T-cell (primary cell): ENCODE results near the gene ZIK1. TPM values are rescaled to one million over a fixed set of nuclear protein-coding genes. Genes with fewer than 3 reads are reported as not detected.

Experiments used
- ATAC-seq, 4 experiments: fragments of 200-7000 bp in 3 of 4; fragments of 150-1000 bp in 1 of 4; cut with Tn5 transposase; replicated peaks in 1 of 4; 1 replicate in 3 of 4; 2 replicates in 1 of 4; pipeline ENCODE4 v1.10.0; 2021; ENCODE audit warnings: moderate library complexity in 3 of 4, mild to moderate bottlenecking in 2 of 4, moderate number of reproducible peaks in 1 of 4
- CTCF ChIA-PET, 2 donors: fragments of 300-600 bp; sonication (Branson Sonifier 250); formaldehyde crosslinking; loops; one replicate each; lab custom pipeline; 2022; ENCODE audit warnings: antibody characterized with exemption in 2 of 2; lab: Charles Lee
- POLR2A ChIA-PET, 2 donors: fragments of 300-600 bp; sonication (Branson Sonifier 250); formaldehyde crosslinking; loops; one replicate each; lab custom pipeline; 2022; ENCODE audit warnings: antibody characterized with exemption in 2 of 2; lab: Charles Lee
- DNase-seq, 35 experiments: peaks; one replicate each; pipeline versions ENCODE4 v3.0.0 to v3.0.0-alpha.2; 2013 to 2023
- H3K27ac ChIP-seq: one replicate; pipeline ENCODE4 v1.5.1; 2013; ENCODE audit warnings: low read length
- H3K27me3 ChIP-seq, 2 experiments: replicated peaks in 1 of 2; 1 replicate in 1 of 2; 2 replicates in 1 of 2; pipeline versions ENCODE4 v1.6.1 to v1.7.0; 2013; ENCODE audit warnings: low read length in 1 of 2, mixed read lengths in 1 of 2; ENCODE audit not compliant: control insufficient read depth in 2 of 2, insufficient read depth in 2 of 2; ENCODE audit errors: extremely low read depth in 1 of 2
- H3K36me3 ChIP-seq, 2 donors: 1 replicate in 1 of 2; 2 replicates in 1 of 2; pipeline versions ENCODE4 v1.6.1 to v1.7.0; 2013; ENCODE audit warnings: low read length in 1 of 2; ENCODE audit not compliant: control insufficient read depth in 2 of 2, insufficient read depth in 1 of 2; ENCODE audit errors: extremely low read depth in 1 of 2
- H3K4me1 ChIP-seq, 2 experiments: 1 replicate in 1 of 2; 2 replicates in 1 of 2; pipeline versions ENCODE4 v1.6.1 to v1.7.0; 2013; ENCODE audit warnings: low read length in 2 of 2, mixed read lengths in 1 of 2; ENCODE audit not compliant: insufficient read depth in 2 of 2, control insufficient read depth in 1 of 2; ENCODE audit errors: extremely low read depth in 1 of 2
- H3K4me3 ChIP-seq, 2 donors: 1 replicate in 1 of 2; 2 replicates in 1 of 2; pipeline versions ENCODE4 v1.5.1 to v1.7.0; 2013; ENCODE audit warnings: mild to moderate bottlenecking in 2 of 2, low read length in 1 of 2, moderate library complexity in 1 of 2; ENCODE audit not compliant: control insufficient read depth in 1 of 2; ENCODE audit errors: extremely low read depth in 1 of 2
- H3K9me3 ChIP-seq: 2 replicates; pipeline ENCODE4 v1.7.0; 2013
- H3K27ac Mint-ChIP-seq, 2 donors: one replicate each; pipeline ENCODE4 v1.8.0; 2020 to 2021; ENCODE audit warnings: mild to moderate bottlenecking in 2 of 2, mixed read lengths in 2 of 2
- H3K27me3 Mint-ChIP-seq, 2 donors: one replicate each; pipeline ENCODE4 v1.8.0; 2021 to 2022; ENCODE audit warnings: mixed read lengths in 2 of 2
- H3K36me3 Mint-ChIP-seq: one replicate; pipeline ENCODE4 v1.8.0; 2021; ENCODE audit warnings: mixed read lengths
- H3K4me1 Mint-ChIP-seq, 3 donors: one replicate each; pipeline ENCODE4 v1.8.0; 2020 to 2022; ENCODE audit warnings: mixed read lengths in 3 of 3, mild to moderate bottlenecking in 1 of 3
- H3K4me3 Mint-ChIP-seq, 3 donors: one replicate each; pipeline ENCODE4 v1.8.0; 2020 to 2022; ENCODE audit warnings: mild to moderate bottlenecking in 3 of 3, mixed read lengths in 3 of 3, moderate library complexity in 3 of 3
- H3K9me3 Mint-ChIP-seq, 3 donors: one replicate each; pipeline ENCODE4 v1.8.0; 2020 to 2022; ENCODE audit warnings: mixed read lengths in 3 of 3
- WGBS: methylation state at CpG from one replicate; pipeline ENCODE4 v1.1.5; 2013; ENCODE audit warnings: missing lambda C conversion rate; ENCODE audit not compliant: insufficient coverage; 5-methylcytosine and 5-hydroxymethylcytosine counted together
- total RNA-seq, 35 experiments: library from RNA in 6 of 35; stranded (reverse) in 6 of 35; fragments of 120-200 nt in 1 of 35; gene quantifications; one replicate each; pipeline versions ENCODE4 v1.2.1 to v1.2.4 and lab custom pipeline; 2013 to 2026

The ZIK1 gene
- total RNA-seq, 5 donors from 2014 or later (not counting 1 experiment from before 2014, with no cell fraction given) = 4.9 to 10.6 (median 8.2) TPM

- Histone ChIP-seq H3K4me1 (no peaks in the 10 kb centered on the region), H3K9me3 (peaks cover 39% of the 10 kb centered on the region), H3K36me3 (peaks cover 25 to 56% of the 10 kb centered on the region in 2 donors), H3K4me3 (peak overlapping the region in 1 of 2 donors; percentile 15), H3K27ac (no peak overlapping the region), H3K27me3 (no peaks in the 10 kb centered on the region)
- no peaks in the 10 kb centered on the region for H3K27me3 Mint-ChIP-seq
- H3K4me1 Mint-ChIP-seq = no peaks in the 10 kb centered on the region
- ChIA-PET CTCF (interaction anchor here in 1 of 2 donors (1.0 kb wide), 1 partner anchor 30 kb away, joined by 3 read pairs; no protein-coding TSS in a partner anchor), POLR2A (no interaction called here)
- peaks cover 24 to 60% (median 57%) of the 10 kb centered on the region in 3 donors for H3K9me3 Mint-ChIP-seq
- peaks cover 67% of the 10 kb centered on the region for H3K36me3 Mint-ChIP-seq
- H3K27ac Mint-ChIP-seq = no peak overlapping the region
- WGBS = no CpG with 5 or more reads among the region's 4 CpGs
- DNase-seq (no peak), ATAC-seq (no peak)
- no peak overlapping the region for H3K4me3 Mint-ChIP-seq
Measured at GRCh38 chr19:57641715-57642234, 57.8 kb downstream of the ZIK1 start.

- no peaks in the 10 kb centered on the region for H3K4me1 Mint-ChIP-seq
Measured at GRCh38 chr19:57642396-57643046, 58.6 kb downstream of the ZIK1 start.

More at GRCh38 chr19:57642396-57643046, 58.6 kb downstream of the ZIK1 start:
- CTCF ChIA-PET = no interaction called here
- no peaks in the 10 kb centered on the region for H3K4me1 ChIP-seq
- H3K27ac Mint-ChIP-seq = no peak overlapping the region
- H3K27me3 Mint-ChIP-seq = no peaks in the 10 kb centered on the region
- peaks cover 37% of the 10 kb centered on the region for H3K9me3 ChIP-seq
- POLR2A ChIA-PET = no interaction called here
- H3K36me3 ChIP-seq = peaks cover 25 to 49% of the 10 kb centered on the region in 2 donors
- peaks cover 19 to 58% (median 58%) of the 10 kb centered on the region in 3 donors for H3K9me3 Mint-ChIP-seq
- H3K27ac ChIP-seq = no peak overlapping the region
- no peak overlapping the region for H3K4me3 Mint-ChIP-seq
- WGBS = 90% methylated on average over 1 of the region's 4 CpGs
- no peaks in the 10 kb centered on the region for H3K27me3 ChIP-seq
- no peak overlapping the region for H3K4me3 ChIP-seq
- H3K36me3 Mint-ChIP-seq = peaks cover 63% of the 10 kb centered on the region
- no peak for DNase-seq
- no peak for ATAC-seq

Other genes with a start within 250 kb of the ZIK1 start
- 10 to 100 TPM in 3 of 5 donors, 1 to 10 TPM in 2; 7.1 to 14.3 (median 11.8) TPM for gene ZNF304, start 232.9 kb upstream of the ZIK1 start, total RNA-seq
- gene TRAPPC2B, start 220.6 kb upstream of the ZIK1 start, total RNA-seq = 10 to 100 TPM in 2 of 5 donors, 1 to 10 TPM in 3; 7.1 to 11.4 (median 9.6) TPM
- 1 to 10 TPM in 3 of 5 donors, under 1 TPM in 2; 0.77 to 4.8 (median 3.5) TPM for gene ZNF547, start 220.6 kb upstream of the ZIK1 start, total RNA-seq
- 100 to 1,000 TPM in 2 of 5 donors, 10 to 100 TPM in 3; 57.3 to 110 (median 82.8) TPM for gene ZNF548, start 194.3 kb upstream of the ZIK1 start, total RNA-seq
- 10 to 100 TPM; 10.0 to 27.8 (median 21.2) TPM for gene ZNF17, start 173.0 kb upstream of the ZIK1 start, total RNA-seq
- gene ZNF749, start 148.8 kb upstream of the ZIK1 start, total RNA-seq = 10 to 100 TPM in 3 of 5 donors, 1 to 10 TPM in 2; 6.8 to 21.3 (median 18.2) TPM
- gene VN1R1, start 127.0 kb upstream of the ZIK1 start, total RNA-seq = under 1 TPM in 3 of 5 donors, not detected in 2; 0.41 to 0.61 (median 0.53) TPM
- 10 to 100 TPM in 1 of 5 donors, 1 to 10 TPM in 4; 2.3 to 12.1 (median 9.4) TPM for gene ZNF772, start 106.6 kb upstream of the ZIK1 start, total RNA-seq
- gene ZNF419, start 96.4 kb upstream of the ZIK1 start, total RNA-seq = 10 to 100 TPM in 4 of 5 donors, 1 to 10 TPM in 1; 6.3 to 24.5 (median 21.5) TPM
- gene ZNF773, start 84.2 kb upstream of the ZIK1 start, total RNA-seq = 10 to 100 TPM; 10.3 to 25.6 (median 18.7) TPM
- 10 to 100 TPM in 4 of 5 donors, 1 to 10 TPM in 1; 9.0 to 17.4 (median 16.0) TPM for gene ZNF549, start 56.8 kb upstream of the ZIK1 start, total RNA-seq
- 10 to 100 TPM; 16.9 to 47.4 (median 45.1) TPM for gene ZNF550, start 24.3 kb upstream of the ZIK1 start, total RNA-seq
- gene ZNF416, start 5.2 kb upstream of the ZIK1 start, total RNA-seq = 10 to 100 TPM in 3 of 5 donors, 1 to 10 TPM in 2; 5.6 to 11.1 (median 10.0) TPM
- 1 to 10 TPM; 3.0 to 9.7 (median 9.2) TPM for gene ZNF530, start 15.7 kb downstream of the ZIK1 start, total RNA-seq
- 10 to 100 TPM; 16.4 to 31.0 (median 22.3) TPM for gene ZNF134, start 30.1 kb downstream of the ZIK1 start, total RNA-seq
- 10 to 100 TPM; 30.7 to 40.5 (median 34.7) TPM for gene ZNF211, start 49.0 kb downstream of the ZIK1 start, total RNA-seq
- not detected for gene ZSCAN4, start 84.8 kb downstream of the ZIK1 start, total RNA-seq
- 10 to 100 TPM; 10.4 to 18.6 (median 17.2) TPM for gene ZNF551, start 97.8 kb downstream of the ZIK1 start, total RNA-seq
- 10 to 100 TPM in 2 of 5 donors, 1 to 10 TPM in 3; 6.3 to 16.2 (median 7.7) TPM for gene ZNF154, start 125.1 kb downstream of the ZIK1 start, total RNA-seq
- gene ZNF671, start 143.5 kb downstream of the ZIK1 start, total RNA-seq = 10 to 100 TPM; 15.2 to 32.8 (median 30.4) TPM
- gene ZNF776, start 162.7 kb downstream of the ZIK1 start, total RNA-seq = 10 to 100 TPM; 14.3 to 36.5 (median 26.9) TPM
- gene ZNF586, start 185.5 kb downstream of the ZIK1 start, total RNA-seq = 10 to 100 TPM; 34.0 to 46.9 (median 40.1) TPM
- 10 to 100 TPM; 12.7 to 18.9 (median 16.2) TPM for gene ZNF552, start 230.8 kb downstream of the ZIK1 start, total RNA-seq
- 10 to 100 TPM; 16.5 to 27.7 (median 22.8) TPM for gene ZNF587B, start 246.2 kb downstream of the ZIK1 start, total RNA-seq